HG03139 (cell line): ENCODE results near the gene ZNF367.
"Not testable (repeated sequence)": the region's sequence is repeated elsewhere in the genome, so short reads cannot be mapped to it uniquely, and the experiment has no call there.

Experiments used
- ATAC-seq: cut with Tn5 transposase; IDR thresholded peaks from one replicate; pipeline ENCODE4 v1.9.1; 2021; ENCODE audit not compliant: unreplicated experiment

Gene ZNF367

DNA sequence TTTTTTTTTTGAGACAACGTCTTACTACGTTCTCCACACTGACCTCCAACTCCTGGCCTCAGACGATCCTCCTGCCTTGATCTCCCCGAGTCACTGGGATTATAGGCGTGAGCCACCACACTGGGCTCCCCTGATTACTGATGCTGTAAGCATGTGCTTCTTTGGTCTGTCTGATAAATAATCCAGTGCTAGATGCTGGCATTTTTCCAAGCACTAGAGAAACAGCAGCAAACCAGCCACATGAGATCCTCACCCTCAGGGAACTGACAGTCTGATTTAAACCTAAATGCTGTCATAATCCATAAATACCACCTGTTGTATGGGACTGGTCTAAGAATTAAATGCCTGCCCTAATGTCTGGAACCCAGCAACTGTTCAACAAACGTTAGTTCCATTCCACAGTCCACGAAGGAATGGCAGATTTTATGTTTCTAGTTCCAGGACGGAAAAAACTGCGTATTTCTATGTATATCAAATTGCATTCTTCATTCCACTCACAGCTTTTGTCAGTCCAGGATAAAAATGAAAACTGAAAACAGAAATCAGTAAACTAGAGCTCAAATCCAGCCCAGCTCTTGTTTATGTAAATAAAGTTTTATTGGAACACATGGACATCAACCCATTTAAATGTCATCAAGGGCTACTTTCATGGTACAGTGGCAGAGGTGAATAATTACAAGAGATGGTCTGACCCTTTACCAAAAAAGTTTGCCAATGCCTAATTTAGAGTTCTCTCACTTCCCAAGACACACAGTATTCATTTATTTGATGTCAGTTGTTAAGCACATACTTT is 54.8 kb downstream of the ZNF367 start:
- no peak for ATAC-seq

DNA sequence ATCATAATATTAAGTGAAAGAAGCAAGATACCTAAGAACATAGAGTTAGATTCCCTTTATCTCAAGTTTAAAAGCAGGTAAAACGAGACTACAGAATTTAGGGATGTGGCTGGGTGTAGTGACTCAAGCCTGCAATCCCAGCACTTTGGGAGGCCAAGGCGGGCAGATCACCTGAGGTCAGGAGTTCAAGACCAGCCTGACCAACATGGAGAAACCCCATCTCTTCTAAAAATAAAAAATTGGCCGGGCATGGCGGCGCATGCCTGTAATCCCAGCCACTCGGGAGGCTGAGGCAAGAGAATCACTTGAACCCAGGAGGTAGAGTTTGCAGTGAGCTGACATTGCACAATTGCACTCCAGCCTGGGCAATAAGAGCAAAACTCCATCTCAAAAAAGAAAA is 56.1 kb downstream of the ZNF367 start:
- ATAC-seq: not testable (repeated sequence)

DNA sequence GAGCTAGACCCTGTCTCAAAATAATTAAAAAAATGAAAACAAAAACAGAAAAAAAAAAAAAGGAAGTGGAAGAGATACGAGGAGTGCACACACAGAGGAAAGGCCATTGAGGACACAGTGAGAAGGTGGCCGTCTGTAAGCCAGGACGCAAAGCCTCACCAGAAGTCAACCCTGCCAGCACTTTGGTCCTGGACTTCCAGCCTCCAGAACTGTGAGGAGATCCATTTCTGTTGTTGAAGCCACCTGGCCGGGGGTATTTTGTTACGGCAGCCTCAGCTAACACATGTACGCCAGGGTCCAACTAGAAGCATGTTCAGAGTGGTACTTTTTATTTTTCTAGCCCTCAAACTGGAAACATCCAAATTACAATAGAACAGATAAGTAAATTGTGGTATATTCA is 56.5 kb downstream of the ZNF367 start:
- no peak for ATAC-seq

DNA sequence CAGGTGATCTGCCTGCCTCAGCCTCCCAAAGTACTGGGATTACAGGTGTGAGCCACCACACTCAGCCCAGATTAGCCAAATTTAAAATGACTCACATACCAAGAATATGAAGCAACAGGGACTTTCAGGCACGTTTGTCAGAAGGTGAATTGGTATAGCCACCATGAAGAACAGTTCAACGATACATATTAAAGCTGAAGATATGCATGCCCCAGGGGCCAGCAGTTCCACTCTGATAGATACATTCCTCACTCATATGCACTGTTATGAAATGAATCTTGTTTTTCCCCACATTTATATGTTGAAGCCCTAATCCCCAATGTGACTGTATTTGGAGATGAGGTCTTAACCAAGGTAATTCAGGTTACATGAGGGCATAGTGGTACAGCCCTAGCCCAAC is 57.2 kb downstream of the ZNF367 start:
- no peak for ATAC-seq

DNA sequence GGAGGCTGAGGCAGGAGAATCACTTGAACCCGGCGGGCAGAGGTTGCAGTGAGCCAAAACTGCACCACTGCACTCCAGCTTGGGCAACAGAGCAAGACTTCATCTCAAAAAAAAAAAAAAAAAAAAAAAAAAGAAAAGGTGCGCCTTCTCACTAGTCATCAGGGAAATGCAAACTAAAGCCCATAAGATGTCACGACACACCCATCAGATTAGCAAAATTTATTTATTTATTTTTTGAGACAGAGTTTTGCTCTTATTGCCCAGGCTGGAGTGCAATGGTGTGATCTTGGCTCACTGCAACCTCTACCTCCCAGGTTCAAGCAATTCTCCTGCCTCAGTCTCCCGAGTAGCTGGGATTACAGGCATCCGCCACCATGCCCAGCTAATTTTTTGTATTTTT is 57.6 kb downstream of the ZNF367 start:
- ATAC-seq: not testable (repeated sequence)

DNA sequence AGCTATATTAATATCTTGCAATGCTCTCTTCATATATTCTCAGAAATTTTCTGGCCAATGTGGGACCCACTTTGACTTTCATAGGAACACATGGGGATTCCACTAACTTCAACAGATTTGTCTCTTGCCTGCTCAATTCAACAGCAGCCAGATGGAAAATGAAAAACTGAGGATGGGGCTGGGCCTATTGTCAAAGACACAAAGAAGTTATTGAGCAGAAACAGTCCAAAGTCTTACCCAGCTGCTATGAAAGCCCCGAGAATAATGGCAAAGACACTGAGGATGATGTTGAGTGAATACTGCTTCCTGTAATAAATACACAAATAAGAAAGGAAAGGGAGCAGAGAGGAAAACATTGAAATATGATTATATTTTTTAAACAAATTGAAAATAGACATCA is 67.3 kb downstream of the ZNF367 start:
- ATAC-seq: no peak

DNA sequence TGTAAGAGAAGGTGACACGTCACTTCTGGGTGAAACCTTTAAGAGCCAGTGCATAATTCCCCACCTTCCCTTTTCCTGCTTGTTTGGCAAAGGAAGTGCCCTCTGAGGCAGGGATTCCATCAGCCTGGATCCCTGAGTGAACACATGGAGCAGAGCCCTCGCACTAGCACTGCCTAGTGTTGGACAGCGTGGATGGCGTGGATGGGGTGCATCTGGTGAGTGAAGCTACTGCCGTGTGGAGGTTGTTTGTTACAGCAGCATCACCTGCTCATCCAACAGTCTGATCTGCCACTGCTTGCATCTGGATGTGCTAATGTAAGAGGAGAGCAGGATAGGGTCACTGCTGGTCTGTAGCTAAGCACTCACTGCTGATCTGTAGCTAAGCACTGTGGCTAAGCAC is 69.9 kb downstream of the ZNF367 start:
- ATAC-seq: no peak

DNA sequence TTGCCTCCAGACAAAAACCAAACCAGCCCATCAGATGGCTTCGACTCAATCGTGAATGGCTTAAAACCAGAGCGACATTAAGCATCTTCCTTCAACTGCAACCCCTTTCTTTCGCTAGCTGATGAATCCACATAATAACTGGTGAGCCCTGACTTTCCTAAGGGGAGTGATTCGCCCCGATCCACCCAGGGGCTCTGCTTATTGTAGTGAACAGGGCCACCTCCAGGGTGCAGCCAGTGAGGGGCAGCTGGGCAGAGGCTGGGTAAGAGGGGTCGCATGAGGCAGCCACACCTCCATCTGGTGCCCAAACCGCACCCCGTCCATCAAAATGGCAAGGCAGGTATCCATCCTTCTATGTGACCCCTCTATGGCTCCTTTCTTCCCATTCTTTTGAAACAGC is 72.6 kb downstream of the ZNF367 start:
- ATAC-seq: no peak

DNA sequence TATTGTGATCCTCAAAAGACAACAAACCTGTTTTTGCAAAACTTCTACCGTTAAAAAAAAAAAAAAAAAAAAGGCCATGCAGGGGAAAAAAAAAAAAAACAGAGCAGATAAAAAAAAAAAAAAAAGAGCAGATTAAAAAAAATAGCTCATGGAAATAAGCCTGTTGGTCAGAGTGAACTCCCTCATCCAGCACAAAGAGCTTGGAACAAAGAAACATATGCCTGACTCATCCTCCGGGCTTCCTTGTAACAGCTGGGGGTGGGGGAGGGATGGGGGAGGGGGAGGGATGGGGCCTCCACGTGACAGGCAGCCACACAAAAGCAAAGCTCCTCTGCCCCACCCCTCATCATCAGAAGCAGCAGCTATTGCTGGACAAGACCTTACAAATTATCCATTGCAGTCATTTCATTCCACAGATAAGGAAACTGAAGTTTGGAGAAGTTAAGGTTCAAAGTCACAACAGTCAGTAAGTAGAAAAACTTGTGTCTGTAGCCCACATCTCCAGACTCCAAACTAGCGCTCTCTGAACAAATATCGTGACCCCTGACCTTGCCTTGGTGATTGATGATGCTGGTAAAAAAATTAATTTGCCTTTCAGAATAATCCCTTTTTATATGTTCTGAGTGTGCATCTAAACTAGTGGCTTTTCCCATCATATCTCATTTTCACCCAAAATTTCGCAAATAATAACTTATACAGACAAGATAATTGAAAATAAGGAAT is 73.6 kb downstream of the ZNF367 start:
- no peak for ATAC-seq

DNA sequence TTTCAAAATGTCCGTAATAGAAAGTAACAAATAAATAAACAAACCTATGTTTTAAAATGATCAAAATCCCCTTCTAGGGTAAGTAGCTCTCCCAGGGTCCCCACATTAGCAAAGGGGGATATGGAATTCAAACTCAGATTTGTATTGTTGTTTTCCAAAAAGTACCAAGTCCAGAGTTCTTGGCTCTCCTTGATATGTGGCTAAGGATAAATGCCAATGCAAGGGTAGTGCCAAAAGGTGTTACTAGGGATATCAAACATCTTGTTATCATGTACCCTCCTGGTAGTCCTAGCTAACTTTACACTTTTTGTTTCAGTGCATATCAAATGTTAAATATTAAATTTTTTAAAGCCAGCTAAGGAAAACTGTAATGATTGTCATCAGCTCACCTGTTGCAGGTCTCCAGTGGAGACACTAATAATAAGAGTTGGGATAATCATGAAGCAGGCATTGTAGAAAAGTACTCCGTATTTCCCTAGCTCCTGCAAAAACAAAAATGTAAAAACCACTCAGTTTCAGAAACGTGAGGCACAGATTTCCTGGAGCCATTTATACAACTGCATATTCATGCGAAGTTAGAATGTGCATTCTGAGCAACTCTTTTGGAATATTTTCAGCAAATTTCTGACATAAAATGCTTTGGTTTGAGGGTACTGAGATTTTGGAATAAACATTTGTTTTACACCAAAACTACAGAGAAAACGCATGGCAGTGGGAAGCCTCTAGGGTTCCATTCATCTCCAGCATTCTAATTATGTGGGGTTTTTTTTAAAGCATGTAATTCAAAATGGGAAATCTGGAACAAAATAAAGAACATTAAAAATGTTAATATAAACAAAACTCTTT is 74.4 kb downstream of the ZNF367 start:
- no peak for ATAC-seq

DNA sequence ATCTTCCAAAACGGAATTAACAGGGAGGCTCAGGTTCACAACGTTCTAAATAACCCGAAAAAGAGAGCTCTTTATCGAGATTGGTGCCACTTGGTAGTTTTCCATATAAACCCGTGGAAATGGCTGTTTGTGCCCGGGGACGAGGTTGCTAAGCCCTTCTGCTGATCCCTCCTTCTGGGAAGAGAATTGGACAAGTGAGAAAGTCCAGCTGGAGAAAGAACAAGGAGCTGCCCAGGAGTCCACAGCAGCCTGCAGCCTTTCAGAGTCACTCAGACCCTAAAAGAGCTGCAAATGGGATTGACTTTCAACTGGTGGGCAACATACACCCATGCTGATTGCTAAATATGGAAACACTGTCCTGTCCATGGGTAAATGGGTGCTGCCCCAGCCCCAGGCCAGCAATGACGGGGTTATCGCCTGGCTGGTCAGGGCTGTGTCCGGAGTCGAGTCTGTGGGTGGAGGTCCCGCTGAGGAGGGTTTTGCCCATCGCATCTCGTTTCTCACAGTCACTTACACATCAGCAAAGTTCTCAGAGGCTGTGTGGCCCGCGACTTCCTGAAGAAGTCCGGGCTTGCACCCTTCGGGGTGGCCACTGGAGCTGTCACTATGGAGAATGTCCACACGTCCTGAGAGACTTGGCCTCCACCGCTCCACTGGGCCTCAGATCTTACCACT is 75.5 kb downstream of the ZNF367 start:
- no peak for ATAC-seq

DNA sequence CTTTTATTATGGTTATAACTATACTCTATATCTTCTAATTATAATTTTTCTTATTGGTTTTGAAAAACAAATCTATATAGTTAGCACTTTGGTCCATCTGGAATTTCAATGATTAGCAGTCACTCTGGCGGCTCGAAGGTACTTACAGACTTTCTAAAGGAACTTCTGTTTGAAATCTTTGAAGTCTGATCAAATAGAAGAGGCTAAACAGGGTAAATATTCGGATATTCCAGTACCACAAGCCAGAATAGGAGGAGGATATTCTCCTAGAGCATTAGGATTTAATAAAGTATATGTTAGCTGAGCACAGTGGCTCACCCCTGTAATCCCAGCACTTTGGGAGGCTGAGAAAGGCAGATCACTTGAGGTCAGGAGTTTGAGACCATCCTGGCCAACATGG is 77.5 kb downstream of the ZNF367 start:
- no peak for ATAC-seq

DNA sequence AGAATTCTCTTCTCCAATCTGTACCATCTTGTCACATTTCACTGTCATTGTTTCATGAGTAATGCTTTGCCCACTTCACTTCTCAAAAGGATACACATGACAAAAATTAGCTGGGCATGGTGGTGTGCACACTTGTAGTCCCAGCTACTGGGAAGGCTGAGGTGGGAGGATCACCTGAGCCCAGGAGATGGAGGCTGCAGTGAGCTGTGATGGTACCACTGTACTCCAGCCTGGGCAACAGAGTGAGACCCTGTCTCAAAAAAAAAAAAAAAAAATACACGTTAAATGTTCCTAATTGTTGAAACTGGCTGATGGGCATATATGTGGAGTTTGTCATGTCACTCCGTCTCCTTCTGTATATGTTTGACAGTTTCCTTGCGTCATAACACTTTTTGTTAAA is 79.9 kb downstream of the ZNF367 start:
- ATAC-seq: no peak
